ENCODE measurements around the gene DTNB. TPM values are rescaled to one million over a fixed set of nuclear protein-coding genes. Genes with fewer than 3 reads are reported as not detected.

DTNB gene
- total RNA-seq, 8 experiments from 2014 or later: 16.9 to 85.0 (median 25.3) TPM

GRCh38 chr2:25699216-25699615 is 25.8 kb upstream of the DTNB start:
- in situ Hi-C loops (cut with MboI; ENCODE audit: low pct_unique_long_range_greater_than_20kb in 2 of 9, low sequenced_read_pairs in 9 of 9, unreplicated experiment in 9 of 9): no loop called here
- 70 to 100% (median 94%) methylated on average over 2 to 5 of the region's 7 CpGs; no CpG with 5 or more reads in 3 of the 10 experiments for WGBS, 10 experiments
- Histone ChIP-seq H3K4me3 (no peak overlapping the region), H3K27ac (no peak overlapping the region), H3K4me1 (replicated peaks in 1 of 2) (peaks cover 0 to 14% of the 10 kb centered on the region in 2 donors)
- no peak for ATAC-seq (replicated peaks in 6 of 8)

GRCh38 chr2:25698752-25699151 is 25.4 kb upstream of the DTNB start:
- Histone ChIP-seq H3K27ac (no peak overlapping the region), H3K4me1 (replicated peaks in 1 of 2) (peaks cover 0 to 14% of the 10 kb centered on the region in 2 donors), H3K4me3 (no peak overlapping the region)
- in situ Hi-C loops (cut with MboI; ENCODE audit: low pct_unique_long_range_greater_than_20kb in 2 of 9, low sequenced_read_pairs in 9 of 9, unreplicated experiment in 9 of 9): no loop called here
- no peak for ATAC-seq (replicated peaks in 6 of 8)

- 27 to 60% (median 48%) methylated on average over 2 to 13 of the region's 17 CpGs; no CpG with 5 or more reads in 1 of the 10 experiments for WGBS, 10 experiments
- Histone ChIP-seq H3K4me3 (no peak overlapping the region), H3K4me1 (replicated peaks in 1 of 2) (peaks cover 0 to 14% of the 10 kb centered on the region in 2 donors), H3K27ac (no peak overlapping the region)
- ATAC-seq (replicated peaks in 6 of 8): peak; percentile 46 to 84 (median 67)
- in situ Hi-C loops (cut with MboI; ENCODE audit: low pct_unique_long_range_greater_than_20kb in 2 of 9, low sequenced_read_pairs in 9 of 9, unreplicated experiment in 9 of 9): no loop called here
Observed at GRCh38 chr2:25697559-25698341, 24.4 kb upstream of the DTNB start.

GRCh38 chr2:25692737-25693445 is 19.5 kb upstream of the DTNB start:
- no peak for ATAC-seq (replicated peaks in 6 of 8)
- Histone ChIP-seq H3K4me1 (replicated peaks in 1 of 2) (peaks cover 0 to 5% of the 10 kb centered on the region in 2 donors), H3K27ac (no peak overlapping the region), H3K4me3 (no peak overlapping the region)
- in situ Hi-C loops (cut with MboI; ENCODE audit: low pct_unique_long_range_greater_than_20kb in 2 of 9, low sequenced_read_pairs in 9 of 9, unreplicated experiment in 9 of 9): no loop called here
- WGBS, 10 experiments: 40 to 100% (median 75%) methylated on average over 1 to 5 of the region's 6 CpGs; no CpG with 5 or more reads in 2 of the 10 experiments

- H3K4me1 ChIP-seq (replicated peaks in 1 of 2): no peaks in the 10 kb centered on the region
- H3K4me3 ChIP-seq: no peak overlapping the region
- in situ Hi-C loops (cut with MboI; ENCODE audit: low pct_unique_long_range_greater_than_20kb in 2 of 9, low sequenced_read_pairs in 9 of 9, unreplicated experiment in 9 of 9): no loop called here
- H3K27ac ChIP-seq: no peak overlapping the region
- WGBS, 10 experiments: 50 to 100% (median 80%) methylated on average over 2 to 4 of the region's 4 CpGs; no CpG with 5 or more reads in 2 of the 10 experiments
- peak in 2 of 8 experiments; percentile 19 to 76 for ATAC-seq (replicated peaks in 6 of 8)
Observed at GRCh38 chr2:25692143-25692542, 18.8 kb upstream of the DTNB start.

- H3K4me1 ChIP-seq (replicated peaks in 1 of 2): no peaks in the 10 kb centered on the region
- ATAC-seq (replicated peaks in 6 of 8): peak; percentile 20 to 99 (median 82)
- in situ Hi-C loops (cut with MboI; ENCODE audit: low pct_unique_long_range_greater_than_20kb in 2 of 9, low sequenced_read_pairs in 9 of 9, unreplicated experiment in 9 of 9): no loop called here
- no peak overlapping the region for H3K27ac ChIP-seq
- no peak overlapping the region for H3K4me3 ChIP-seq
- 20 to 100% (median 60%) methylated on average over 1 of the region's 1 CpG; no CpG with 5 or more reads in 7 of the 10 experiments for WGBS, 10 experiments
Observed at GRCh38 chr2:25690058-25690457, 16.7 kb upstream of the DTNB start.

GRCh38 chr2:25688236-25688635 is 14.9 kb upstream of the DTNB start:
- no peak overlapping the region for H3K4me3 ChIP-seq
- 40 to 86% (median 67%) methylated on average over 1 to 6 of the region's 6 CpGs; no CpG with 5 or more reads in 6 of the 10 experiments for WGBS, 10 experiments
- H3K27ac ChIP-seq: no peak overlapping the region
- ATAC-seq (replicated peaks in 6 of 8): no peak
- no peaks in the 10 kb centered on the region for H3K4me1 ChIP-seq (replicated peaks in 1 of 2)
- in situ Hi-C loops (cut with MboI; ENCODE audit: low pct_unique_long_range_greater_than_20kb in 2 of 9, low sequenced_read_pairs in 9 of 9, unreplicated experiment in 9 of 9): no loop called here

GRCh38 chr2:25685741-25686140 is 12.4 kb upstream of the DTNB start:
- 83 to 100% (median 92%) methylated on average over 1 to 2 of the region's 2 CpGs; no CpG with 5 or more reads in 4 of the 10 experiments for WGBS, 10 experiments
- no peak for ATAC-seq (replicated peaks in 6 of 8)
- in situ Hi-C loops (cut with MboI; ENCODE audit: low pct_unique_long_range_greater_than_20kb in 2 of 9, low sequenced_read_pairs in 9 of 9, unreplicated experiment in 9 of 9): no loop called here

GRCh38 chr2:25684577-25685473 is 11.4 kb upstream of the DTNB start:
- no peak overlapping the region for H3K27ac ChIP-seq
- H3K4me3 ChIP-seq: no peak overlapping the region
- ATAC-seq (replicated peaks in 6 of 8): no peak
- WGBS, 10 experiments: 30 to 92% (median 88%) methylated on average over 2 to 11 of the region's 20 CpGs
- in situ Hi-C loops (cut with MboI; ENCODE audit: low pct_unique_long_range_greater_than_20kb in 2 of 9, low sequenced_read_pairs in 9 of 9, unreplicated experiment in 9 of 9): no loop called here
- H3K4me1 ChIP-seq (replicated peaks in 1 of 2): no peaks in the 10 kb centered on the region

More at GRCh38 chr2:25685741-25686140, 12.4 kb upstream of the DTNB start:
- no peaks in the 10 kb centered on the region for H3K4me1 ChIP-seq (replicated peaks in 1 of 2)
- H3K27ac ChIP-seq: no peak overlapping the region
- no peak overlapping the region for H3K4me3 ChIP-seq

GRCh38 chr2:25682082-25682481 is 8.7 kb upstream of the DTNB start:
- peak in 1 of 8 experiments; percentile 86 for ATAC-seq (replicated peaks in 6 of 8)
- Histone ChIP-seq H3K27ac (no peak overlapping the region), H3K4me1 (replicated peaks in 1 of 2) (no peaks in the 10 kb centered on the region), H3K4me3 (no peak overlapping the region)
- in situ Hi-C loops (cut with MboI; ENCODE audit: low pct_unique_long_range_greater_than_20kb in 2 of 9, low sequenced_read_pairs in 9 of 9, unreplicated experiment in 9 of 9): no loop called here
- WGBS, 10 experiments: 0 to 100% (median 71%) methylated on average over 2 to 4 of the region's 4 CpGs

- H3K4me3 ChIP-seq: no peak overlapping the region
- in situ Hi-C loops (cut with MboI; ENCODE audit: low pct_unique_long_range_greater_than_20kb in 2 of 9, low sequenced_read_pairs in 9 of 9, unreplicated experiment in 9 of 9): no loop called here
- 87 to 100% (median 100%) methylated on average over 1 to 3 of the region's 4 CpGs; no CpG with 5 or more reads in 5 of the 10 experiments for WGBS, 10 experiments
- ATAC-seq (replicated peaks in 6 of 8): no peak
- no peaks in the 10 kb centered on the region for H3K4me1 ChIP-seq (replicated peaks in 1 of 2)
- H3K27ac ChIP-seq: no peak overlapping the region
Observed at GRCh38 chr2:25677877-25678276, 4.5 kb upstream of the DTNB start.

- Histone ChIP-seq H3K4me1 (replicated peaks in 1 of 2) (peaks cover 6 to 14% of the 10 kb centered on the region in 2 donors), H3K27ac (no peak overlapping the region), H3K4me3 (peak overlapping the region; percentile 58 to 94 (median 78))
- in situ Hi-C loops (cut with MboI; ENCODE audit: low pct_unique_long_range_greater_than_20kb in 2 of 9, low sequenced_read_pairs in 9 of 9, unreplicated experiment in 9 of 9): no loop called here
- WGBS, 10 experiments: 4 to 100% (median 59%) methylated on average over 1 to 10 of the region's 10 CpGs; no CpG with 5 or more reads in 1 of the 10 experiments
- no peak for ATAC-seq (replicated peaks in 6 of 8)
Observed at GRCh38 chr2:25674077-25674362, 643 bp upstream of the DTNB start.
